ENCODE data around the gene THPO. TPM values are rescaled to one million over a fixed set of nuclear protein-coding genes. Genes with fewer than 3 reads are reported as not detected.

The THPO gene
- total RNA-seq, 4 donors from 2014 or later: 0.40 to 1.3 (median 0.64) TPM

- no peaks in the 10 kb centered on the region for H3K9me3 ChIP-seq
- no peaks in the 10 kb centered on the region for H3K27me3 ChIP-seq
- H3K36me3 ChIP-seq: peaks cover 0 to 47% (median 16%) of the 10 kb centered on the region in 4 donors
- TF ChIP-seq EP300 (IDR thresholded peaks at IDR 0.05) (no peak), POLR2AphosphoS5 (IDR thresholded peaks at IDR 0.05) (no peak), POLR2A (IDR thresholded peaks at IDR 0.05; ENCODE audit: low read depth) (no peak), CTCF (IDR thresholded peaks at IDR 0.05) (no peak)
- H3K27ac ChIP-seq (replicated peaks in 1 of 4): no peak overlapping the region
- peaks cover 0 to 26% (median 8%) of the 10 kb centered on the region in 4 donors for H3K4me1 ChIP-seq
- no peak overlapping the region for H3K4me3 ChIP-seq
- no peak for DNase-seq (ENCODE audit: extremely low spot score)
- 67% methylated on average over 3 of the region's 11 CpGs for WGBS
- intact Hi-C loops (cut with DNase I): no loop called here
Measured at GRCh38 chr3:184352897-184353545, 25.0 kb downstream of the THPO start.

DNA sequence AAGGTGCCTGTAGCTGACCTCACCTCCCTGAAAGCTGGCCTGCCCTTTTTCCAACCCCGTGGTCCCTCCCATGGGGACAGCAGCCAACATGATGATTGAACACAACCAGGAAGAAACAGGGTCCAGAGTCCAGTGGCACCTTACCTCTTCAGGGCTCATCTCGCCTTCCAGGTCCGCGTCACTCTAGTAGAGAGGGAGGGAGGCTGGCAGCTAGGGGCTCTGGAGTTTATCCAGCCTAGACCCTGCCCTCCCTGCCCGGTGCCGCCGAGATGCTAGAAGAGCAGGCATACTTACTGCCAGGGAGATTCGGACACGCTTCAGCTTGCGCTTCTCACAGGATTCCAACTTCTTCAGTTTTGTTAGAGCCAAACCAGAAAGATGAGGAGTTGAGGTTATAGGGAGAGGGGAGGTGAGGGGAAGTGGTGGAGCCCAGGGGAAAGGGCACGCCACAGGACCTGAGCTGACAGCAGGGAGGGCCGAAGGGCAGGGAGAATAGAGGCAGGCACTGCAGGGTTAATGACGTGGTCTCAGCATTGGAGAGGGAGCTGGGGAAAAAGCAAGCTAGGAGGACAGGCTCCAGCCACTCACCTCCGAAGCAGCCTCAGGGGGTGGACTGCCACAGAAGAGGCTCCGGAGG, 25.7 kb downstream of the THPO start:
- no peak overlapping the region for H3K27ac ChIP-seq (replicated peaks in 1 of 4)

DNA sequence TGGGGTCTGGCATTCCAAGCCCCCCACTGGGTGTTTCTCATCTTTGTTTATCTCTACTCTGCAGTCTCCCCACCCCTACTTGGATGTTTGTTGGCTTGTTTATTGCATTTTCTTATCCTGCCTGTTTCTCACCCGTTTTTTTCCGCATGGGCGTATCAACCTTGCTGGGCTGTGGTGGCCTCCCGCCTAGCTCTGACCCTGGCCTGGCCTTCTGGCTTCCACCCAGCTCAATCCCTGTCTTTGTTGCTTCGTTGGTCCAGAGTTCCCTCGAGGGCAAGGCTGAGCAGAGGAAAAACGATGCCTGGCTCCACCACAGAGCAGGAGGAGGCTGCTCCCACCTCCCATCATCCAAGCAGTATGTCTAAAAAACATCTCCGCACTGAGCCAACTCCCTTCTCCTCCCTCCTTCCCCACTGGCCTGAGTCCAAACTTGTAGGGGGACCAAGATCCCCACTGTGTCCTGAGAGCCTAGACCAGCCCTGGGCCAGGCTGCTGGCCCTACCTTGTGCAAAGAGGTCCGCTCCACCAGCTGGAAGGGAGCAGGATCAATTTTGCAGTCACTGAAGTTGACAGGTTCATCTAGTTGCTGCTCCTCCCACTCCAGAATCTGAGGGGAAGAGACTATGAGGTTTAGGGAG, 26.4 kb downstream of the THPO start:
- Histone ChIP-seq H3K36me3 (peaks cover 0 to 41% (median 11%) of the 10 kb centered on the region in 4 donors), H3K4me1 (peaks cover 0 to 26% (median 10%) of the 10 kb centered on the region in 4 donors), H3K27ac (replicated peaks in 1 of 4) (no peak overlapping the region), H3K27me3 (no peaks in the 10 kb centered on the region), H3K4me3 (no peak overlapping the region), H3K9me3 (no peaks in the 10 kb centered on the region)
- DNase-seq (ENCODE audit: extremely low spot score): no peak
- intact Hi-C loops (cut with DNase I): no loop called here
- WGBS: 59% methylated on average over 9 of the region's 9 CpGs
- no peak for TF ChIP-seq EP300 (IDR thresholded peaks at IDR 0.05)
- TF ChIP-seq POLR2AphosphoS5 (IDR thresholded peaks at IDR 0.05): no peak
- TF ChIP-seq CTCF (IDR thresholded peaks at IDR 0.05): no peak
- no peak for TF ChIP-seq POLR2A (IDR thresholded peaks at IDR 0.05; ENCODE audit: low read depth)

More for the DNA sequence above, 25.7 kb downstream of the THPO start:
- 84% methylated on average over 10 of the region's 15 CpGs for WGBS
- no peak for DNase-seq (ENCODE audit: extremely low spot score)
- H3K4me3 ChIP-seq: no peak overlapping the region
- intact Hi-C loops (cut with DNase I): no loop called here
- H3K4me1 ChIP-seq: peaks cover 0 to 26% (median 10%) of the 10 kb centered on the region in 4 donors
- TF ChIP-seq POLR2A (IDR thresholded peaks at IDR 0.05; ENCODE audit: low read depth) (no peak), CTCF (IDR thresholded peaks at IDR 0.05) (no peak), EP300 (IDR thresholded peaks at IDR 0.05) (no peak), POLR2AphosphoS5 (IDR thresholded peaks at IDR 0.05) (no peak)
- peaks cover 0 to 42% (median 12%) of the 10 kb centered on the region in 4 donors for H3K36me3 ChIP-seq
- H3K9me3 ChIP-seq: no peaks in the 10 kb centered on the region
- no peaks in the 10 kb centered on the region for H3K27me3 ChIP-seq

- Histone ChIP-seq H3K4me3 (no peak overlapping the region), H3K4me1 (peaks cover 0 to 30% (median 14%) of the 10 kb centered on the region in 4 donors), H3K27me3 (no peaks in the 10 kb centered on the region), H3K36me3 (peaks cover 0 to 36% (median 10%) of the 10 kb centered on the region in 4 donors), H3K9me3 (no peaks in the 10 kb centered on the region), H3K27ac (replicated peaks in 1 of 4) (no peak overlapping the region)
- no peak for TF ChIP-seq POLR2AphosphoS5 (IDR thresholded peaks at IDR 0.05)
- TF ChIP-seq POLR2A (IDR thresholded peaks at IDR 0.05; ENCODE audit: low read depth): no peak
- TF ChIP-seq EP300 (IDR thresholded peaks at IDR 0.05): no peak
- no peak for TF ChIP-seq CTCF (IDR thresholded peaks at IDR 0.05)
- WGBS: 91% methylated on average over 6 of the region's 6 CpGs
- no peak for DNase-seq (ENCODE audit: extremely low spot score)
- intact Hi-C loops (cut with DNase I): no loop called here
Measured at GRCh38 chr3:184350618-184351017, 27.4 kb downstream of the THPO start.

All from esophagus muscularis mucosa (tissue), 4 donors.